Ishikawa (cell line): ENCODE results near the gene TCF7L2.

ENCODE experiments used
- CEBPB ChIP-seq: IDR thresholded peaks from 2 replicates; pipeline ENCODE4 v1.6.1; 2012
- CREB1 ChIP-seq: IDR thresholded peaks from 2 replicates; pipeline ENCODE4 v1.6.1; 2012; ENCODE audit warnings: low read depth
- EGR1 ChIP-seq: IDR thresholded peaks from 2 replicates; pipeline ENCODE4 v1.6.1; 2012
- EP300 ChIP-seq: IDR thresholded peaks from 2 replicates; pipeline ENCODE4 v1.6.1; 2012; ENCODE audit warnings: borderline replicate concordance
- FOXM1 ChIP-seq: IDR thresholded peaks from 2 replicates; pipeline ENCODE4 v1.6.1; 2012; ENCODE audit warnings: low read depth, borderline replicate concordance
- NFIC ChIP-seq: IDR thresholded peaks from 2 replicates; pipeline ENCODE4 v1.6.1; 2012
- RAD21 ChIP-seq: IDR thresholded peaks from 2 replicates; pipeline ENCODE4 v1.6.1; 2012; ENCODE audit warnings: low read depth
- TAF1 ChIP-seq: IDR thresholded peaks from 2 replicates; pipeline ENCODE4 v1.6.1; 2012; ENCODE audit warnings: low read depth, mild to moderate bottlenecking
- TCF12 ChIP-seq: IDR thresholded peaks from 2 replicates; pipeline ENCODE4 v1.6.1; 2012; ENCODE audit warnings: low read depth
- TEAD4 ChIP-seq: IDR thresholded peaks from 2 replicates; pipeline ENCODE4 v1.6.1; 2012
- YY1 ChIP-seq: IDR thresholded peaks from 2 replicates; pipeline ENCODE4 v1.6.1; 2012; ENCODE audit warnings: low read depth
- ZBTB7A ChIP-seq: IDR thresholded peaks from 2 replicates; pipeline ENCODE4 v1.6.1; 2012; ENCODE audit warnings: low read depth
- TF ChIP-seq, protein P1 (sequence below): IDR thresholded peaks from 2 replicates; pipeline ENCODE4 v1.6.1; 2012
- TF ChIP-seq, protein P2 (sequence below): IDR thresholded peaks from 2 replicates; pipeline ENCODE4 v1.6.1; 2012
- TF ChIP-seq, protein P3 (sequence below): IDR thresholded peaks from 2 replicates; pipeline ENCODE4 v1.6.1; 2012; ENCODE audit warnings: low read depth, mild to moderate bottlenecking

Gene TCF7L2

DNA sequence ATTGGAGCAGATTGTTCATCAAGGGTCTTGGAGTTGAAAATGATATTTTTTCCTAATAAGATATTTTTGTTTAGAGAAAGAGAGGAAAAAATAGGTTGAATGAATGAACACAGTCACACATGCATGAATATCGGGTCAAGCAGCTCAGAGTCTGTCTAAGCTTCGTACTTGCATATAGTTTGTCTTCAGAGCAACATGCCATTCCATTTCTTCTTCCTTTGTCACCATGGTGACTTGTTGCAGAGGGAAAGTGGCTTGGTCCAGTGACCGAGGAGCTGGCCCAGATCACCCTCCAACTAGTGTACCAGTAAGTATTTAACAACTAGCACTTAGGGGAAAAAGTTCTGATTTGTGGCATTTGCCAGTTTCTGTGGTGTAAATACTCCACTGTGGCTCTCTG, 232.1 kb downstream of the TCF7L2 start:
- TF ChIP-seq, protein P1, sequence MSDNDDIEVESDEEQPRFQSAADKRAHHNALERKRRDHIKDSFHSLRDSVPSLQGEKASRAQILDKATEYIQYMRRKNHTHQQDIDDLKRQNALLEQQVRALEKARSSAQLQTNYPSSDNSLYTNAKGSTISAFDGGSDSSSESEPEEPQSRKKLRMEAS, result no peak

DNA sequence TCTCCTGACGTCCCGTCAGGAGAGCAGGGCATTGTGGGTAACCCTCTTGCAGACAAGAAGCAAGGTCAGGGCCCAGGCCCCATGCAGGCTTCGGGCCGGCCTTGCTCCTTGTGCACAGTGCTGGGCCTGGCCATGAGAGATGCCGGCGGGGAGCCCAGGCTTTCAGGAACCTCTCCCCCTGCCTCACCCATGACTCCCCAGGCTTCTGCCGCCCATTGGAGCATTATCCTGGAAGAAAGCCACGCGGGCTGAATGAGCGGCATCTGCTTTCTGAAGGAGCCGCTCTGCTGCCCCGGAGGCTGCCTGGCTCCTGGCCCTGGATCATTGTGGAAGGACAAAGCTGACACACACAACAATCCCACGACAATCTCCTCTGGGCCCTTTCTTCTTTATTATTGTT, 233.5 kb downstream of the TCF7L2 start:
- TF ChIP-seq, protein P2, sequence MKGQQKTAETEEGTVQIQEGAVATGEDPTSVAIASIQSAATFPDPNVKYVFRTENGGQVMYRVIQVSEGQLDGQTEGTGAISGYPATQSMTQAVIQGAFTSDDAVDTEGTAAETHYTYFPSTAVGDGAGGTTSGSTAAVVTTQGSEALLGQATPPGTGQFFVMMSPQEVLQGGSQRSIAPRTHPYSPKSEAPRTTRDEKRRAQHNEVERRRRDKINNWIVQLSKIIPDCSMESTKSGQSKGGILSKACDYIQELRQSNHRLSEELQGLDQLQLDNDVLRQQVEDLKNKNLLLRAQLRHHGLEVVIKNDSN, result no peak
- no peak for TF ChIP-seq NFIC
- TF ChIP-seq CREB1, result no peak
- no peak for TF ChIP-seq TEAD4
- no peak for TF ChIP-seq ZBTB7A
- no peak for TF ChIP-seq CEBPB
- TF ChIP-seq TAF1, result no peak
- no peak for TF ChIP-seq TCF12
- no peak for TF ChIP-seq YY1
- no peak for TF ChIP-seq EGR1
- TF ChIP-seq RAD21, result no peak
- no peak for TF ChIP-seq FOXM1
- TF ChIP-seq EP300, result no peak
- TF ChIP-seq, protein P1, result no peak
- TF ChIP-seq, protein P3, sequence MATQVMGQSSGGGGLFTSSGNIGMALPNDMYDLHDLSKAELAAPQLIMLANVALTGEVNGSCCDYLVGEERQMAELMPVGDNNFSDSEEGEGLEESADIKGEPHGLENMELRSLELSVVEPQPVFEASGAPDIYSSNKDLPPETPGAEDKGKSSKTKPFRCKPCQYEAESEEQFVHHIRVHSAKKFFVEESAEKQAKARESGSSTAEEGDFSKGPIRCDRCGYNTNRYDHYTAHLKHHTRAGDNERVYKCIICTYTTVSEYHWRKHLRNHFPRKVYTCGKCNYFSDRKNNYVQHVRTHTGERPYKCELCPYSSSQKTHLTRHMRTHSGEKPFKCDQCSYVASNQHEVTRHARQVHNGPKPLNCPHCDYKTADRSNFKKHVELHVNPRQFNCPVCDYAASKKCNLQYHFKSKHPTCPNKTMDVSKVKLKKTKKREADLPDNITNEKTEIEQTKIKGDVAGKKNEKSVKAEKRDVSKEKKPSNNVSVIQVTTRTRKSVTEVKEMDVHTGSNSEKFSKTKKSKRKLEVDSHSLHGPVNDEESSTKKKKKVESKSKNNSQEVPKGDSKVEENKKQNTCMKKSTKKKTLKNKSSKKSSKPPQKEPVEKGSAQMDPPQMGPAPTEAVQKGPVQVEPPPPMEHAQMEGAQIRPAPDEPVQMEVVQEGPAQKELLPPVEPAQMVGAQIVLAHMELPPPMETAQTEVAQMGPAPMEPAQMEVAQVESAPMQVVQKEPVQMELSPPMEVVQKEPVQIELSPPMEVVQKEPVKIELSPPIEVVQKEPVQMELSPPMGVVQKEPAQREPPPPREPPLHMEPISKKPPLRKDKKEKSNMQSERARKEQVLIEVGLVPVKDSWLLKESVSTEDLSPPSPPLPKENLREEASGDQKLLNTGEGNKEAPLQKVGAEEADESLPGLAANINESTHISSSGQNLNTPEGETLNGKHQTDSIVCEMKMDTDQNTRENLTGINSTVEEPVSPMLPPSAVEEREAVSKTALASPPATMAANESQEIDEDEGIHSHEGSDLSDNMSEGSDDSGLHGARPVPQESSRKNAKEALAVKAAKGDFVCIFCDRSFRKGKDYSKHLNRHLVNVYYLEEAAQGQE, result no peak

DNA sequence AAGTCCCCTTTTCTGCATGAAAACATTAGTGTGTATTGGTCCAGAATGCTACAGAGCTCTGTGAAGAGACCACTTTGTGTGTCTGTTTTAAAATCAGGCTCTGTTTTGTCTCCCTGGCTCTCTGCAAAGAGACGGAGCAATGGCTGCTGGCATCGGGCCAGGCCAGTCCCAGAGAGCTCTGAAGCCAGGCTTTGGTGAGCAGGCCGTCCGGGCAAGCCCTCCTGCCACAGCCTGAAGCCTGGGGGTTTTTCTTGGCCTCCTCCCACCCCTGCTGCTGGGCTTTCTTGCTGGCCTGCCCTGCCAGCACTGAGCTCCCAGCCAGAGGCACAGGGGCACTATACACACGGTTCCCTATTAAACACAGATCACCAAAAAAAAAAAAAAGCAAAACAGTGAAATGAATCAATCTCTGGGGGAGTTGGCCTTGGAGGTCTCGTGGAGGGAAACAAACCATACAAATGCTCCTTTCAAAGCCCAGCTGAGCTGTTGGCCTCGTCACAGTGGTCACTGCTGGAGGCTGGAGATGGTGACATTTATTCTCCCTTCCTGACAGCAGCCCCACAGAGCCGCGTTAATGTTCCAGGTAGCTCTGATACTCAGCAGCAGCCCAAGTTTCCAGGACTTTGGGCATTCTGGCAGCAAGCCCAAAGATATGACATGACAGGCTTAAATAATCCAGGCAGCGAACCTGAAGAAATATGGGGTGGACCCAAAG, 237.2 kb downstream of the TCF7L2 start:
- TF ChIP-seq TCF12 (no peak), NFIC (peak; percentile 65; the same call in 1 of the 2 replicates)

DNA sequence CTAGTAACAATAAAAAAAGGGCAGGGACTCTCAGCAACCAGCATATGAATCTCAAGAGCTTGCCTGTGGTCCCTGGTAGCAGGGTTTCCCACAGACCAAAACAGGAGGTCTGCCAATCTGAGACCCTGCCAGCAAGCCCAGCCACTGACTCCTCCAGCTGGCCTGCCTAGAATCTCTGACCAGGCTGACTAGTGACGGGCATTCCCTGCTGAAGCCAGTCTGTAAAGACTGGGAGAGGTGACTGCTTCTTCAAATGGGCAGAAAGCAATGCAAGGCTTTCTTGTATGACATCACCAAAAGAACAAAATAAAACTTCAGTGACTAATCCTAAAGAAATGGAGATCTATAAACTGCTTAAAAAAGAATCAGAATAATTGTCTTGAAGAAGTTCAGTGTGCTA, 249.4 kb downstream of the TCF7L2 start:
- TF ChIP-seq CREB1 (no peak), FOXM1 (no peak), NFIC (no peak), ZBTB7A (no peak), YY1 (no peak), EP300 (no peak), CEBPB (no peak), RAD21 (no peak), TEAD4 (no peak), TAF1 (no peak), TCF12 (no peak), EGR1 (no peak)
- TF ChIP-seq, protein P3, result no peak
- TF ChIP-seq, protein P1, result no peak
- TF ChIP-seq, protein P2, result no peak

DNA sequence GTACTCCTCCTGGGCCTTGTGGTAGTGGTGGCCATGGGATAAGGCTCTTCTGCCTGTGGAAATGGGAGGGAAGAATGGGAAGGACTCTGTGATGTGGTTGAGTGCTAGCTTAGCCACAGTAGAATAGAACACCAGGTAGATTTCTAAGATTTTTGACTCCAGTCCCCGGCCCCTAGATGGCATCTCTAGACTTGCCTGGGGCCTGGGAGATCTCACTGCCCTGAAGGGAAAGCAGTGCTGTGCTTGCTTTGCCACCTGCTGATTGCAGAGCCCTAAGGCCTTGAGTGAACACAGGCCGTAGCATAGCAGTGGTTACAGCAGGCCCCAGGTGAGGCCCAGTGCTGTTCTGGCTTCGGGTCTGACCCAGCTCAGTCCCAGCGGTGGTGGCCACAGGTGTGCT, 252.0 kb downstream of the TCF7L2 start:
- TF ChIP-seq ZBTB7A, result no peak
- no peak for TF ChIP-seq YY1
- no peak; the same call in 1 of the 2 replicates for TF ChIP-seq RAD21
- TF ChIP-seq TEAD4, result no peak
- TF ChIP-seq EP300, result no peak
- TF ChIP-seq, protein P2, result no peak

DNA sequence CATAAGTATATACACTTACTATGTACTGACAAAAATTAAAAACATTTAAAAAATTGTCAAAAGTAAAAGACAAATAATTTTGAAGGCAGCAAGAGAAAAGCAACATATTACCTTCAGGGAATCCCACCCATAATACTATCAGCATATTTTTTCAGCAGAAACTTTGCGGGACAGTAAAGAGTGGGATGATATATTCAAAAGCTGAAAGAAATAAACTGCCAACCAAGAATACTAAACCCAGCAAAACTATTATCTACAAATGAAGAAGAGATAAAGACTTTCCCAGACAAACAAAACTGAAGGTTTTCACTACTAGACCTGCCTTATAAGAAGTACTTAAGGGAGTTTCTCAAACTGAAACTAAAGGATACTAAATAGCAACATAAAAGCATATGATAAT, 257.9 kb downstream of the TCF7L2 start:
- TF ChIP-seq, protein P2, result no peak
- no peak for TF ChIP-seq TAF1
- TF ChIP-seq CREB1, result no peak
- TF ChIP-seq ZBTB7A, result no peak
- no peak for TF ChIP-seq EP300
- TF ChIP-seq, protein P1, result no peak
- TF ChIP-seq YY1, result no peak
- TF ChIP-seq NFIC, result no peak
- no peak for TF ChIP-seq TCF12
- no peak for TF ChIP-seq RAD21
- TF ChIP-seq CEBPB, result no peak
- TF ChIP-seq FOXM1, result no peak
- no peak for TF ChIP-seq TEAD4
- TF ChIP-seq EGR1, result no peak
- TF ChIP-seq, protein P3, result no peak
